ENCODE data around the gene SERPINB6. TPM values are rescaled to one million over a fixed set of nuclear protein-coding genes. Genes with fewer than 3 reads are reported as not detected.

SERPINB6 gene
- total RNA-seq, 4 donors from 2014 or later, result 130 to 185 (median 155) TPM

- no peak overlapping the region for H3K4me3 ChIP-seq
- no peaks in the 10 kb centered on the region for H3K9me3 ChIP-seq
- no peaks in the 10 kb centered on the region for H3K36me3 ChIP-seq
- TF ChIP-seq, protein P1, sequence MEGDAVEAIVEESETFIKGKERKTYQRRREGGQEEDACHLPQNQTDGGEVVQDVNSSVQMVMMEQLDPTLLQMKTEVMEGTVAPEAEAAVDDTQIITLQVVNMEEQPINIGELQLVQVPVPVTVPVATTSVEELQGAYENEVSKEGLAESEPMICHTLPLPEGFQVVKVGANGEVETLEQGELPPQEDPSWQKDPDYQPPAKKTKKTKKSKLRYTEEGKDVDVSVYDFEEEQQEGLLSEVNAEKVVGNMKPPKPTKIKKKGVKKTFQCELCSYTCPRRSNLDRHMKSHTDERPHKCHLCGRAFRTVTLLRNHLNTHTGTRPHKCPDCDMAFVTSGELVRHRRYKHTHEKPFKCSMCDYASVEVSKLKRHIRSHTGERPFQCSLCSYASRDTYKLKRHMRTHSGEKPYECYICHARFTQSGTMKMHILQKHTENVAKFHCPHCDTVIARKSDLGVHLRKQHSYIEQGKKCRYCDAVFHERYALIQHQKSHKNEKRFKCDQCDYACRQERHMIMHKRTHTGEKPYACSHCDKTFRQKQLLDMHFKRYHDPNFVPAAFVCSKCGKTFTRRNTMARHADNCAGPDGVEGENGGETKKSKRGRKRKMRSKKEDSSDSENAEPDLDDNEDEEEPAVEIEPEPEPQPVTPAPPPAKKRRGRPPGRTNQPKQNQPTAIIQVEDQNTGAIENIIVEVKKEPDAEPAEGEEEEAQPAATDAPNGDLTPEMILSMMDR (IDR thresholded peaks at IDR 0.05), result no peak
- TF ChIP-seq EP300 (IDR thresholded peaks at IDR 0.05), result no peak
- peaks cover 0 to 41% (median 7%) of the 10 kb centered on the region in 4 donors for H3K4me1 ChIP-seq
- H3K27ac ChIP-seq, result peak overlapping the region in 2 of 4 donors; percentile 52 to 67
- DNase-seq (ENCODE audit: low spot score in 2 of 2), result no peak
- 73 to 83% methylated on average over 4 of the region's 4 CpGs for WGBS, 2 donors
- H3K27me3 ChIP-seq, result no peaks in the 10 kb centered on the region
Measured at GRCh38 chr6:2917065-2917464, 54.3 kb downstream of the SERPINB6 start.

DNA sequence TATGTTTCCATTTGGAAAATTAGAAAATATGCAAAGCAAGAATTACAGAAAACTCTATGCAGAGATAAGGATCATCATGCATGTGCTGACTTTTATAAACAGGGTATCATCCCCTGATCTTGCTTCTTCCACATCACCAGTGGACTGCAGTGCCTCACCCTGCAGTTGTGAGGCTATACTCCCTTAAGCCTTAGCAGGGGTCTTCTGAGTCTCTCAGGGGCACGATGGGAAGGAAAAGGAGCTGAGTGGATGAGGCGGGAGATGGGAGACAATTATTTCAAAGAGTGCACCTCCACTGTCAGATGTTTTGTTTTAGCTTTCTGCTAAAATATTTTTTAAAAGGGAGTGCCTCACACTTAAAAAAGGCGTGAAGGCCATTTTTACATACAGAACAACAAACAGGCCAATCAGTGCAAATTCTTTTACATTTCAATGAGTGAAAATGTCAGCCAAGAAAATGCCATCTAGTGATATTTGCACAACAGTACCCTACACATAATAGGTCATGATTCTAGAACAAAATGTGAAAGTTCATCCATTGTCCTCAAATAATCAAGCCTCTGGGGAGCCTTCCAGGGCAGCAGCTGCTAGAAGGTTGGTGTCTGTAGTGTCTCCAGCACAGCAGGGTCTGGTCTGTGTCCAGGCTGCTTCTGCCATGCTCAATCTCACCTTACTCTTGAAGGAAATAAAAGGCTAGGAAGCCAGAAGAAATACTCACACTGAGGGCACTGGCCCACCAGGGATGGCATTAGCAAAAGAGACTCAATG, 55.0 kb downstream of the SERPINB6 start:
- no peaks in the 10 kb centered on the region for H3K36me3 ChIP-seq
- 47 to 55% methylated on average over 3 of the region's 3 CpGs for WGBS, 2 donors

DNA sequence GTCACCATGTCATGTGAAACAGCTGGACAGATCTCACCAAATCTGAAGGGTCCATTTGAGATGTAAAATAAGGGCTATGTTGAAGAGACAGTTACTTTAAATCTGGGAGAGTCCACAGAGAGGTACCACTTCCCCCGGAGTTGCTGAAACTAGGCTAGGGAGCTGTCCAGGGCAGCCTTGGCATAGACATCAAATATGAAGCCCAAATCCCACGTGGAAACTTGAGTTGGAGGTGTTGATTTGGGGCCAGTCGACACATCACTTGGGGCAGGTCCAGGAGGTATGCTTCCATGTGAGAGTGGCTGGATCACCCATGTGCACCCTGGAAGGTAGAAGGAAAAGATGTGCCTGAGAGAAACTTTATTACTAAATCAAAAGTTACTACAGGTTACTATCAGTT, 56.2 kb downstream of the SERPINB6 start:
- Histone ChIP-seq H3K4me3 (no peak overlapping the region), H3K9me3 (no peaks in the 10 kb centered on the region), H3K4me1 (peaks cover 0 to 27% (median 5%) of the 10 kb centered on the region in 4 donors), H3K27ac (peak overlapping the region in 1 of 4 donors; percentile 43), H3K27me3 (no peaks in the 10 kb centered on the region), H3K36me3 (no peaks in the 10 kb centered on the region)
- TF ChIP-seq, protein P1 (IDR thresholded peaks at IDR 0.05), result no peak
- TF ChIP-seq POLR2A (IDR thresholded peaks at IDR 0.05) (no peak), EP300 (IDR thresholded peaks at IDR 0.05) (no peak)
- no peak for DNase-seq (ENCODE audit: low spot score in 2 of 2)
- 74 to 75% methylated on average over 3 of the region's 3 CpGs for WGBS, 2 donors

More for the DNA sequence above, 55.0 kb downstream of the SERPINB6 start:
- Histone ChIP-seq H3K9me3 (no peaks in the 10 kb centered on the region), H3K27ac (peak overlapping the region in 2 of 4 donors; percentile 52 to 67), H3K4me1 (peaks cover 0 to 36% (median 7%) of the 10 kb centered on the region in 4 donors), H3K4me3 (no peak overlapping the region), H3K27me3 (no peaks in the 10 kb centered on the region)
- DNase-seq (ENCODE audit: low spot score in 2 of 2), result no peak
- no peak for TF ChIP-seq POLR2A (IDR thresholded peaks at IDR 0.05)
- TF ChIP-seq, protein P1 (IDR thresholded peaks at IDR 0.05), result no peak
- peak in 1 of 2 donors; percentile 74 for TF ChIP-seq EP300 (IDR thresholded peaks at IDR 0.05)

GRCh38 chr6:2914318-2914660, 57.1 kb downstream of the SERPINB6 start:
- no peak for DNase-seq (ENCODE audit: low spot score in 2 of 2)
- Histone ChIP-seq H3K4me3 (no peak overlapping the region), H3K27me3 (no peaks in the 10 kb centered on the region), H3K36me3 (no peaks in the 10 kb centered on the region), H3K27ac (no peak overlapping the region), H3K4me1 (peaks cover 0 to 27% (median 5%) of the 10 kb centered on the region in 4 donors), H3K9me3 (no peaks in the 10 kb centered on the region)
- TF ChIP-seq EP300 (IDR thresholded peaks at IDR 0.05) (no peak), POLR2A (IDR thresholded peaks at IDR 0.05) (no peak)
- TF ChIP-seq, protein P1 (IDR thresholded peaks at IDR 0.05), result no peak
- 78 to 91% methylated on average over 7 of the region's 7 CpGs for WGBS, 2 donors

GRCh38 chr6:2913621-2914317, 57.6 kb downstream of the SERPINB6 start:
- WGBS, 2 donors, result 88% methylated on average over 11 of the region's 11 CpGs
- TF ChIP-seq EP300 (IDR thresholded peaks at IDR 0.05) (no peak), POLR2A (IDR thresholded peaks at IDR 0.05) (no peak)
- TF ChIP-seq, protein P1 (IDR thresholded peaks at IDR 0.05), result no peak
- DNase-seq (ENCODE audit: low spot score in 2 of 2), result no peak

More at GRCh38 chr6:2913621-2914317, 57.6 kb downstream of the SERPINB6 start:
- H3K36me3 ChIP-seq, result no peaks in the 10 kb centered on the region
- H3K4me1 ChIP-seq, result peaks cover 0 to 24% (median 5%) of the 10 kb centered on the region in 4 donors
- H3K27me3 ChIP-seq, result no peaks in the 10 kb centered on the region
- H3K4me3 ChIP-seq, result no peak overlapping the region
- H3K27ac ChIP-seq, result no peak overlapping the region
- no peaks in the 10 kb centered on the region for H3K9me3 ChIP-seq

Measured in tibial nerve (tissue), 4 donors.